Measurements from ENCODE around the gene GALNT12.
A peak's percentile ranks its signal among the peaks of the same experiment; 100 is the strongest.

The GALNT12 gene

GRCh38 chr9:98832768-98833089, 25.3 kb downstream of the GALNT12 start:
- no peak for TF ChIP-seq JUND (IDR thresholded peaks at IDR 0.05; ENCODE audit: low read depth)
- no peak for DNase-seq (ENCODE audit: low read depth in 1 of 2, low spot score in 1 of 2)
- in situ Hi-C loops (cut with HindIII; ENCODE audit: low pct_unique_long_range_greater_than_20kb, low sequenced_read_pairs), result no loop called here

DNA sequence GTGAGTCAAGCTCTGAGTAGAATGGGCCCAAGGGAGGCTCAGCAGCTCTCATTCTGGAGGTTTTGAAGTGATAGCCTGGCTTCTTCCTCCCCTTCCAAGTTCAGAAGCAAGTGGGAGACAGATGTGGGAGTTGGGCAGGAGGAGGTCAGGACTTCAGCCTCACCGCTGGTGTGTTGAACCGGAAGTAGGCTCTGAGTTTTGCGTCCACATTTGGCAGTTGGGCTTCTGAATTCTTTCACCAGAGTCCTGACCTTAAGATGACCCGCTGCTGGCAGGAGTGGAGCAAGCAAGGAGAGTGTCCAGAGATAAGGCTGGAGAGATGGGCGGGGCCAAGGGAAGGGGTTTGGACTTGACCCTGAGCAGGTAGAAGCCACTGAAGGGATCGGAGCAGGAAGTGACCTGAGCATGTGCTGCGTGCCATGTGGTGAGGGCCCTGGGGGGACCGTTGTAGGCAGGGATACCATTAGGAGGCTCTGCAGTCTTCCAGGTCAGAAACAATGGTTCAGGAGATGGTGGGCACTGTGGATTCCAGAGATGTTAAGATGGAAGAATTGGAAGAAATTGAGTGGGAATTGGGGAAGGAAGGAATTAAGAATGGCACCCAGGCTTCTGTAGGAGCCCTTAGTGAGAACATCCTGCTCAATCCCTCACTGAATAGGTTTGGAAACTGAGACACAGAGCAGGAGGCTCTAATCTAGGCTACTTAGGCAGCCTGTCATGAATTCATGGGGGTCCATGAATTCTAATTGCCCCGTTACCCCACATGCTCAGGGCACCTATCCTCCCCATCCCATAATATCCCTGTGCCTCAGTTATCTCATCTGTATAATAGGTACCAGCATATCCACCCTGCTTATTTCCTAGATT, 25.9 kb downstream of the GALNT12 start:
- no peak for TF ChIP-seq JUND (IDR thresholded peaks at IDR 0.05; ENCODE audit: low read depth)
- in situ Hi-C loops (cut with HindIII; ENCODE audit: low pct_unique_long_range_greater_than_20kb, low sequenced_read_pairs), result no loop called here
- DNase-seq (ENCODE audit: low read depth in 1 of 2, low spot score in 1 of 2), result no peak

- in situ Hi-C loops (cut with HindIII; ENCODE audit: low pct_unique_long_range_greater_than_20kb, low sequenced_read_pairs), result no loop called here
Measured at GRCh38 chr9:98834386-98834785, 26.9 kb downstream of the GALNT12 start.

DNA sequence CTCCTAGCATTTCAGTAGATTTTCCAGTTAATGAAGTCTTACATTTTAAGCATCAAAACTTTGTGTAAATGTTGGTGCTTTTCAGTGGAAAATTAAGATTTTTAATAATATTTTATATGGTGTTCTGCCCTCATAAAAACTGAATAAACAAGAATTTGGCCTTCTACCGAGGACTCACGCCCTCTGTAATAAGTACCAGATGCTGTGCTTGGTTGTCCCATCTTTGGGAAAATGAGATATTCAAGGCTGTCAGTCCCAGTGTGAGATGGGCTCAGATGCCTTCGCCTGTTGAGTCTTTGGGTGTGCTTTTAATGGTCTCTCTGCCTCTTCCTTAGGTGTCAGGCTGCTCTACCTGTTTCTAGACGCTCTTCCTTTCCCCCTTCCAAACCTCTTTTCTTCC, 28.7 kb downstream of the GALNT12 start:
- TF ChIP-seq JUND (IDR thresholded peaks at IDR 0.05; ENCODE audit: low read depth), result no peak
- DNase-seq (ENCODE audit: low read depth in 1 of 2, low spot score in 1 of 2), result no peak

More at GRCh38 chr9:98834386-98834785, 26.9 kb downstream of the GALNT12 start:
- no peak for DNase-seq (ENCODE audit: low read depth in 1 of 2, low spot score in 1 of 2)
- no peak for TF ChIP-seq JUND (IDR thresholded peaks at IDR 0.05; ENCODE audit: low read depth)

DNA sequence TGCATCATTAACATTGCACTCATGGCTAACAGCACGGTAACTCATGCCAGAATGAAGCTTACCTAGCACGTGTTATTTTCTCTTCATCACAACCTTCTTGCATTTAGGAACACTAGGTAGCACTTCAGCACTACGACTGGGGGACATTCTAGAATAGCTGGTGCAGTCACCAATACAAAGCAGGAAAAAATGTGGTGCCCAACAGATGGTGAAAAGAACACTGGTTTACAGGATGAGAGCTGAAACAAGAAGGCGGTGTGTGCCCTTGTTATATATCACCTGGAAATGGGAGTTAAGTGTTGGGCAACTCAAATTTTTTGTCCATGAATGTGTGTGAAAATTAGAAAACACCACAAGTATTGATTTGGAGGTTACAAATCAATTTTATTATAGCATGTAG, 30.0 kb downstream of the GALNT12 start:
- no peak for TF ChIP-seq JUND (IDR thresholded peaks at IDR 0.05; ENCODE audit: low read depth)
- DNase-seq (ENCODE audit: low read depth in 1 of 2, low spot score in 1 of 2), result no peak
- in situ Hi-C loops (cut with HindIII; ENCODE audit: low pct_unique_long_range_greater_than_20kb, low sequenced_read_pairs), result no loop called here

More for the DNA sequence above, 28.7 kb downstream of the GALNT12 start:
- in situ Hi-C loops (cut with HindIII; ENCODE audit: low pct_unique_long_range_greater_than_20kb, low sequenced_read_pairs), result no loop called here

DNA sequence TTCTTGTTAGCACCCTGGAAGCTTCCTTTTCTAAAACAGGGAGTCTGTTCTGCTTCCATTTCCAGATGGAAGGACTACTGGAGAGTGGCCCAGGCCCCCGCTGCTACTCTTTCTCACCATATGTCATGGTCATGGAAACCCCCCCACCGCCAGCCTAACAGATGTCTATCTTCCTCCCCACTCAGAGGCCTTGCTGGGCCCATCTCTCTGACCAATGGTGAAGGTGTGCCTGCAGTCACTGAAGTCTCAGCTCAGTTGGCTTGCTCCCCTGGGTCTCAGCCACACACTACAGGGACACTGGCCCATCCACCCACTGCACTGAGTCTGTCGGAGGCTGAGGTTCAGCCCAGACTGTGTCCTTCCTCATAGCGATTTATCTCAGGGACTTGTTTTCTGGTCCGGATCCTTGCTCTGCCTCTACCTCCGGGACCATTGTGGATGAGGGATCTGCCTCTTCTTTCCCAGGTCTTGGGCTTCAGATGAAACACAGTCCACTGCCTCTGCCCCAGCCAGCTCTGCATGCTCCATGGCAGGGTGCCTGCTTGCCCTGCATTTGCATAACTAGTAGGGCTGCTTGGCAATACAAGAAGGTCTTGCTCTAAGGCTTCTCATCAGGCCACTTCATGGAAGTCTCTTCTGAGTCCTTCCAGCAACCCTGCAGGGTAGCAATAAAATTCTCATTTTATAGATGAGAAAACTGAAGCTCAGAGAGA, 30.8 kb downstream of the GALNT12 start:
- TF ChIP-seq JUND (IDR thresholded peaks at IDR 0.05; ENCODE audit: low read depth), result no peak
- peak in 1 of 2 experiments; percentile 28 for DNase-seq (ENCODE audit: low read depth in 1 of 2, low spot score in 1 of 2)
- in situ Hi-C loops (cut with HindIII; ENCODE audit: low pct_unique_long_range_greater_than_20kb, low sequenced_read_pairs), result no loop called here

DNA sequence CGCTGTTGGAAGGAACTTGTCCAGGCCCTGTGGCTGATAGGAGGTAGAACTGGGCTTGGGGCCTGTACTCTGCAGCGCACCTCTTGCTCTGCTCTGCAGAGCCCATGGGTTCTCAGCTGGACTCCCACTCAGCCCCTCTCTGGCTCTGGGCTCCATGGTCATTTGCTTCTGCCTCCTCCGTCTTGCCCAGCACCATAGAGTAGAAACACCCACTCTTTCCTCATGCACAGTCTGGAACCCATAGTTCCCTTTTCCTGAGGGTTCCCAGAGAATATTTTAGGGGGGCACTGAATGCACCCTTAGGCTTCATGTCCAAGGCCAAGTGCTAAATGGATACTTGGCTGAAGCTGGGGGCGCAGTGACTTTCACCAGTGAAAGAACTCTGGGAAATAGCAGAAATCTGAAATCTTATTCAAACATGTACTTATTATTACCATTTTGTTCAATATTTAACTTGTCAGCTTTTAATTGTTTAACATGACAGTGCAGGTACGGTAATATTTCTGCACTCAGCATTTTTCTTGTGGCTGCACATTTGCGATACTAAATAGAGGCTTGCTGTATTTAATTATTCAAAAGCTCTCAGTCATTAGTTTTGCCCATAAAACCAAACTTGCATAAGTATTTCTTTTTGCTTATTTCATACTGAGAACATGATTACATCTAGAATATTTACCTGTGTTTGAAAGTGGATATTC, 31.5 kb downstream of the GALNT12 start:
- DNase-seq (ENCODE audit: low read depth in 1 of 2, low spot score in 1 of 2), result no peak
- in situ Hi-C loops (cut with HindIII; ENCODE audit: low pct_unique_long_range_greater_than_20kb, low sequenced_read_pairs), result no loop called here
- no peak for TF ChIP-seq JUND (IDR thresholded peaks at IDR 0.05; ENCODE audit: low read depth)

GRCh38 chr9:98839724-98840123, 32.3 kb downstream of the GALNT12 start:
- no peak for DNase-seq (ENCODE audit: low read depth in 1 of 2, low spot score in 1 of 2)
- in situ Hi-C loops (cut with HindIII; ENCODE audit: low pct_unique_long_range_greater_than_20kb, low sequenced_read_pairs), result no loop called here
- no peak for TF ChIP-seq JUND (IDR thresholded peaks at IDR 0.05; ENCODE audit: low read depth)

DNA sequence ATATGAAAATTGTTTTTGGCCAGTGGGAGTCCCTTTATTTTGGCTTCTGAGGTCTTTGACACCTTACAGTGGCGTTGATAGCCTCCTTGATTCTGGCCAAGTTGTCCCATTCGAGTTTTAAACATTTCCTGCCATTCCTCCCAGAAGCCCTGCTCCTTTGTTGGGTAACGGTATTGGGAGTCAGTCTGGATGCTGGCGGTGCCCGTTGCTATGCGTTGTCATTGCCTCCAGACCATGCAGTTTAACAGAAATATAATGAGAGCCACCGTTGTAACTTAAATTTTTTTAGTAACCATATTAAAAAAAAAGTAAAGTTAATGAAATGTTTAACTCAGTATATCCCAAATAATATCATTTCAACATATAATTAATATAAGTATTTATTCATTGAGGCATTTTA, 35.0 kb downstream of the GALNT12 start:
- in situ Hi-C loops (cut with HindIII; ENCODE audit: low pct_unique_long_range_greater_than_20kb, low sequenced_read_pairs), result no loop called here
- no peak for DNase-seq (ENCODE audit: low read depth in 1 of 2, low spot score in 1 of 2)

DNA sequence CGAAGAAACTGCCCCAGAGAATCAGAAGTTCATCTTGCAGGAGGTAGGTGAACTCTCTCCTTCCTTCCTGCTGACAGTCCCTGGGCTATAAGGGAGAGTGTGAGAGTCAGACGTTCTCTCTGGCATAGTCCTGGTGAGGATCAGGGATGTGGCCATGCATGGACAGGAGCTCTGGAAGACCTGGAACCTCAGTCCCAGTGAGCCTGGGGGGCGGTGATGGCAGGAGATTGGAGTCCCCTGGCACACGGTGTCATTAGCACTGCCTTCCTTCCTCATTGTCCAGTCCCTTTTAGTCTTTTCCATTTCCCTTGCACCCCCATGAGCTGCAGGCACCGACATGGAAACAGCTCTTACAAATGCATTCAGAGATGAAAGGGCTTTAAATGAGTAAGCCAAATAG, 38.6 kb downstream of the GALNT12 start:
- TF ChIP-seq JUND (IDR thresholded peaks at IDR 0.05; ENCODE audit: low read depth), result no peak
- DNase-seq (ENCODE audit: low read depth in 1 of 2, low spot score in 1 of 2), result no peak
- in situ Hi-C loops (cut with HindIII; ENCODE audit: low pct_unique_long_range_greater_than_20kb, low sequenced_read_pairs), result no loop called here

More for the DNA sequence above, 35.0 kb downstream of the GALNT12 start:
- TF ChIP-seq JUND (IDR thresholded peaks at IDR 0.05; ENCODE audit: low read depth), result no peak

DNA sequence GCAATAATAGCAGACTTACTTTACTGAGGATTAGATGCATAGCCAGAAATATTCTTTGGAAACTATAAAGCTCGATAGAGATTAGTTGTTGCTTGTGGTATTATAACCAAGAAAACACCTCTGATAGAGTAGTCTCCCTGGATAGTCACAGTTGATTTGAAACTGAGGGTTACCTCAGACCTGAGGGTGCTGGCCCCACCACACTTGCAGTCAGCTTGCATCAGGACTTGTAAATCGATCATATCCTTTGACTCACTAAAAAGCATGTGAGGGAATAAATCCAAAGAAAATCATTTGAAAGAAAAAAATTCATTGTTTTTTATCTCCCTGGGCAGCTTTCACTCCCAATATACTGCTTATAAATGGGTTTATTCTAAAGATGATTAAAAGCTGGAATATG, 39.4 kb downstream of the GALNT12 start:
- in situ Hi-C loops (cut with HindIII; ENCODE audit: low pct_unique_long_range_greater_than_20kb, low sequenced_read_pairs), result no loop called here
- no peak for DNase-seq (ENCODE audit: low read depth in 1 of 2, low spot score in 1 of 2)
- no peak for TF ChIP-seq JUND (IDR thresholded peaks at IDR 0.05; ENCODE audit: low read depth)

DNA sequence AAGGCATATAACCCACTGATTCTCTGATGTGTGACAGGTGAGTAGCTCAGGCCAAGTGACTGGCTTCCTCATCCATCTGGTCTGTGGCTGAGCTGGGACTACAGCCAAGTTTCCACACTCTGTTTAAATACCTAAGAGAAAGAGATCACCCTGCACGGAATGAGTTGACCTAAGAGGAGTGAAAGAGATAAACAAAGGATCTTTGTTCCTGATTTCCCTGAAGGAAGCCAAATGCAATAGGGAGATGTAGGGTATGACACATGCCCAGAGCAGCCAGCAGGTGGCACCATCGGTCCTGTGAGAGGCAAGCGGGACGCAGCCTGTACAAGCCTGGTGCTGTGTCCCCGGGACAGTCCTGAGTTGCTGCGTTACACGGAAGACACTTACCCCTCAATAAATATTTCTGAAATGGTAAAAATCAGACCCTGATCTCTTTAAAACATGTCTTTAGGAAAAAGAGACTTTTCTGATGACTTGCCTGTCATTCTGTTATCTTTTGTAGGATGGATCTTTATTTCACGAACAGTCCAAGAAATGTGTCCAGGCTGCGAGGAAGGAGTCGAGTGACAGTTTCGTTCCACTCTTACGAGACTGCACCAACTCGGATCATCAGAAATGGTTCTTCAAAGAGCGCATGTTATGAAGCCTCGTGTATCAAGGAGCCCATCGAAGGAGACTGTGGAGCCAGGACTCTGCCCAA, 41.1 kb downstream of the GALNT12 start:
- TF ChIP-seq JUND (IDR thresholded peaks at IDR 0.05; ENCODE audit: low read depth), result no peak
- DNase-seq (ENCODE audit: low read depth in 1 of 2, low spot score in 1 of 2), result peak; percentile 62 to 81
- in situ Hi-C loops (cut with HindIII; ENCODE audit: low pct_unique_long_range_greater_than_20kb, low sequenced_read_pairs), result no loop called here
